SK-N-SH treated with all-trans-retinoic acid at 6 μM for 48 hours (cell line): ENCODE data around the gene UGT2A3.

Experiments used
- ATAC-seq: fragments of 200-7000 bp; cut with Tn5 transposase; 3 replicates; pipeline ENCODE4 v1.9.1; 2020; ENCODE audit warnings: mild to moderate bottlenecking, moderate library complexity
- ARNTL ChIP-seq: fragments of 450-650 bp; formaldehyde crosslinking; IDR thresholded peaks from 2 replicates; pipeline ENCODE4 v1.5.0; 2020; ENCODE audit warnings: low read depth, mild to moderate bottlenecking, moderate library complexity, borderline replicate concordance
- BACH2 ChIP-seq: fragments of 250-450 bp; sonication (Bioruptor Pico); IDR thresholded peaks from 2 replicates; pipeline ENCODE4 v1.9.0; 2021; ENCODE audit warnings: mild to moderate bottlenecking, borderline replicate concordance
- CSDC2 ChIP-seq: fragments of 250-450 bp; sonication (Bioruptor Pico); IDR thresholded peaks from 2 replicates; pipeline ENCODE4 v1.5.0; 2020; ENCODE audit warnings: mild to moderate bottlenecking, moderate library complexity
- ESRRG ChIP-seq: fragments of 250-450 bp; sonication (Bioruptor Pico); IDR thresholded peaks from 2 replicates; pipeline ENCODE4 v1.6.1; 2021; ENCODE audit warnings: mild to moderate bottlenecking
- GLIS3 ChIP-seq: fragments of 250-450 bp; sonication (Bioruptor Pico); IDR thresholded peaks from 2 replicates; pipeline ENCODE4 v1.5.0; 2020; ENCODE audit warnings: mild to moderate bottlenecking, moderate library complexity
- ISL1 ChIP-seq: fragments of 250-450 bp; sonication (Bioruptor Pico); IDR thresholded peaks from 2 replicates; pipeline ENCODE4 v2.1.2; 2022; ENCODE audit warnings: mild to moderate bottlenecking, moderate library complexity
- OSR1 ChIP-seq: fragments of 250-450 bp; sonication (Bioruptor Pico); IDR thresholded peaks from 2 replicates; pipeline ENCODE4 v1.8.0; 2022; ENCODE audit warnings: moderate library complexity, mild to moderate bottlenecking, inconsistent platforms
- PPARA ChIP-seq: fragments of 250-450 bp; sonication (Bioruptor Pico); IDR thresholded peaks from 2 replicates; pipeline ENCODE4 v1.5.0; 2020; ENCODE audit warnings: mild to moderate bottlenecking, borderline replicate concordance
- RARB ChIP-seq: fragments of 250-450 bp; sonication (Bioruptor Pico); IDR thresholded peaks from 2 replicates; pipeline ENCODE4 v1.8.0; 2021; ENCODE audit warnings: mild to moderate bottlenecking, moderate library complexity
- SNAI2 ChIP-seq: fragments of 250-450 bp; sonication (Bioruptor Pico); IDR thresholded peaks from 2 replicates; pipeline ENCODE4 v1.5.0; 2020; ENCODE audit warnings: mild to moderate bottlenecking, moderate library complexity
- TCF4 ChIP-seq: fragments of 250-450 bp; sonication (Bioruptor Pico); IDR thresholded peaks from 2 replicates; pipeline ENCODE4 v1.8.0; 2021; ENCODE audit warnings: mild to moderate bottlenecking, moderate library complexity, borderline replicate concordance
- TOX ChIP-seq: fragments of 250-450 bp; sonication (Bioruptor Pico); IDR thresholded peaks from 2 replicates; pipeline ENCODE4 v1.8.0; 2021; ENCODE audit warnings: mild to moderate bottlenecking, moderate library complexity, borderline replicate concordance
- TSHZ2 ChIP-seq: fragments of 250-450 bp; sonication (Bioruptor Pico); IDR thresholded peaks from 2 replicates; pipeline ENCODE4 v1.5.0; 2020; ENCODE audit warnings: mild to moderate bottlenecking, moderate library complexity
- ZC3H10 ChIP-seq: fragments of 250-450 bp; sonication (Bioruptor Pico); IDR thresholded peaks from 2 replicates; pipeline ENCODE4 v1.5.1; 2021; ENCODE audit warnings: mild to moderate bottlenecking, moderate library complexity
- ZFP30 ChIP-seq: fragments of 450-650 bp; formaldehyde crosslinking; IDR thresholded peaks from 2 replicates; pipeline ENCODE4 v1.5.0; 2022; ENCODE audit warnings: mild to moderate bottlenecking, moderate library complexity
- ZNF565 ChIP-seq: fragments of 450-650 bp; formaldehyde crosslinking; conservative IDR thresholded peaks from 2 replicates; pipeline ENCODE4 v1.5.0; 2020; ENCODE audit warnings: low read depth, mild to moderate bottlenecking, moderate library complexity
- ZNF70 ChIP-seq: fragments of 450-650 bp; formaldehyde crosslinking; IDR thresholded peaks from 2 replicates; pipeline ENCODE4 v1.5.0; 2020; ENCODE audit warnings: mild to moderate bottlenecking, moderate library complexity
- ZNF8 ChIP-seq: fragments of 450-650 bp; formaldehyde crosslinking; IDR thresholded peaks from 2 replicates; pipeline ENCODE4 v1.5.0; 2020; ENCODE audit warnings: mild to moderate bottlenecking, moderate library complexity
- TF ChIP-seq, protein P1 (sequence below): fragments of 250-450 bp; sonication (Bioruptor Pico); IDR thresholded peaks from 2 replicates; pipeline ENCODE4 v1.5.1; 2020; ENCODE audit warnings: low read depth, mild to moderate bottlenecking, moderate library complexity

The UGT2A3 gene

DNA sequence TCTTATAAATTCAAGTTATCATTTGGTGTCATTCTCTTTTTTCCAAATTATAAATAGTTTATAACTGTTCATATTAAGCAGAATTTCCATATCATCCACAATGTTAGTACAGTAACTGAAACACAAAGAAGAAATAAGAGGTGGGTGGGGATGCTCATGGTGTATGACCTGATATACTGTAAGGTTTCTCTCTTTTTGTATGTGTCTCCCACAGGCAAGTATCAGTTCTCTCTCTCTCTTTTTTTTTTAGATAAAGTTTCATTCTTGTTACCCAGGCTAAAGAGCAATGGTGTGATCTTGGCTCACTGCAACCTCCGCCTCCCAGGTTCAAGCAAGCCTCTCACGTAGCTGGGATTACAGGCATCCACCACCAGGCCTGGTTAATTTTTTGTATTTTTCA, 43.7 kb upstream of the UGT2A3 start (continued):
- TF ChIP-seq SNAI2: no peak
- no peak for TF ChIP-seq GLIS3 (CRISPR knock-in tag)
- TF ChIP-seq BACH2: no peak
- no peak for TF ChIP-seq TSHZ2 (CRISPR knock-in tag)

- ATAC-seq: no peak
- no peak for TF ChIP-seq ISL1
- TF ChIP-seq, protein P1, sequence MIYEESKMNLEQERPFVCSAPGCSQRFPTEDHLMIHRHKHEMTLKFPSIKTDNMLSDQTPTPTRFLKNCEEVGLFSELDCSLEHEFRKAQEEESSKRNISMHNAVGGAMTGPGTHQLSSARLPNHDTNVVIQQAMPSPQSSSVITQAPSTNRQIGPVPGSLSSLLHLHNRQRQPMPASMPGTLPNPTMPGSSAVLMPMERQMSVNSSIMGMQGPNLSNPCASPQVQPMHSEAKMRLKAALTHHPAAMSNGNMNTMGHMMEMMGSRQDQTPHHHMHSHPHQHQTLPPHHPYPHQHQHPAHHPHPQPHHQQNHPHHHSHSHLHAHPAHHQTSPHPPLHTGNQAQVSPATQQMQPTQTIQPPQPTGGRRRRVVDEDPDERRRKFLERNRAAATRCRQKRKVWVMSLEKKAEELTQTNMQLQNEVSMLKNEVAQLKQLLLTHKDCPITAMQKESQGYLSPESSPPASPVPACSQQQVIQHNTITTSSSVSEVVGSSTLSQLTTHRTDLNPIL: no peak
- no peak for TF ChIP-seq ZNF565 (CRISPR knock-in tag)
- no peak for TF ChIP-seq TSHZ2 (CRISPR knock-in tag)
- no peak for TF ChIP-seq ZNF70 (CRISPR knock-in tag)
- TF ChIP-seq ZNF8 (CRISPR knock-in tag): no peak
- no peak for TF ChIP-seq TCF4
- no peak for TF ChIP-seq ZFP30 (CRISPR knock-in tag)
- TF ChIP-seq, all 23 proteins: peak for 0
Measured at GRCh38 chr4:68987007-68987406, 35.4 kb upstream of the UGT2A3 start.

DNA sequence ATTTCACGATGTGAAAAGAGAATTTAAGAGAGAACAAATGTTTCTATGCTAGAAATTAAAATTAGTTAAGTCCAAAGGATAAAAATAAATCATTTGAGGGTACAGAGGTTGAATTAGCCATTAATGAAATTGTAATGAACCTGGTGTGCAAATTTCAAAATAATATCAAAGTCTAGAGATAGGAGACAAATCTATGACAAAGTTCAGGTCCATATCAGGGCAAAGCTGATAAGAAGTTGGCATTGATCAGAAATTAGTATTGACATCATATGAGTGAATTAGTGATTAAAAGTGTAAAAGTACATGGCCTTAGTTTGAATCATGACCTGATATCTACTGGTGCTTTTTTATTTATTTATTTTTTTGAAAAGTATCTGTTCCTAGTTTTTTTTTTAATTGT, 33.8 kb upstream of the UGT2A3 start:
- ATAC-seq: no peak
- no peak for TF ChIP-seq GLIS3 (CRISPR knock-in tag)
- no peak for TF ChIP-seq ESRRG (CRISPR knock-in tag)
- TF ChIP-seq ISL1: no peak
- no peak for TF ChIP-seq OSR1
- TF ChIP-seq PPARA: no peak
- no peak for TF ChIP-seq ZFP30 (CRISPR knock-in tag)

- TF ChIP-seq GLIS3 (CRISPR knock-in tag): no peak
- TF ChIP-seq, protein P1: no peak
Measured at GRCh38 chr4:68984947-68985346, 33.3 kb upstream of the UGT2A3 start.

GRCh38 chr4:68963374-68963773, 11.8 kb upstream of the UGT2A3 start:
- TF ChIP-seq ZNF565 (CRISPR knock-in tag) (no peak), RARB (no peak), SNAI2 (no peak), TOX (CRISPR knock-in tag) (no peak), ARNTL (CRISPR knock-in tag) (no peak), CSDC2 (CRISPR knock-in tag) (no peak), OSR1 (no peak), ZFP30 (CRISPR knock-in tag) (no peak), ISL1 (no peak), BACH2 (no peak), ZC3H10 (CRISPR knock-in tag) (no peak)
- ATAC-seq: no peak

More at GRCh38 chr4:68984947-68985346, 33.3 kb upstream of the UGT2A3 start:
- no peak for ATAC-seq
